Measurements from ENCODE around the gene INTS11. TPM values are rescaled to one million over a fixed set of nuclear protein-coding genes. Genes with fewer than 3 reads are reported as not detected.

The INTS11 gene
- total and polyA plus RNA-seq, 2 experiments from 2014 or later = 102 to 161 TPM

GRCh38 chr1:1373051-1373814 is 48.8 kb upstream of the INTS11 start (continued):
- TF ChIP-seq ETS1 (IDR thresholded peaks at IDR 0.05) (no peak), REST (IDR thresholded peaks at IDR 0.05; ENCODE audit: unreplicated experiment) (no peak), EZH2phosphoT487 (IDR thresholded peaks at IDR 0.05; ENCODE audit: unreplicated experiment) (no peak), ZNF331 (CRISPR knock-in tag; IDR thresholded peaks at IDR 0.05; ENCODE audit: low read depth) (no peak), POLR2AphosphoS5 (IDR thresholded peaks at IDR 0.05; ENCODE audit: low read depth) (no peak), NANOG (IDR thresholded peaks at IDR 0.05; ENCODE audit: borderline replicate concordance) (no peak), JUNB (IDR thresholded peaks at IDR 0.05; ENCODE audit: unreplicated experiment) (no peak), STAT1 (IDR thresholded peaks at IDR 0.05; ENCODE audit: unreplicated experiment) (no peak), CREB1 (CRISPR knock-in tag; IDR thresholded peaks at IDR 0.05; ENCODE audit: low read depth) (no peak)
- TF ChIP-seq, protein P1, sequence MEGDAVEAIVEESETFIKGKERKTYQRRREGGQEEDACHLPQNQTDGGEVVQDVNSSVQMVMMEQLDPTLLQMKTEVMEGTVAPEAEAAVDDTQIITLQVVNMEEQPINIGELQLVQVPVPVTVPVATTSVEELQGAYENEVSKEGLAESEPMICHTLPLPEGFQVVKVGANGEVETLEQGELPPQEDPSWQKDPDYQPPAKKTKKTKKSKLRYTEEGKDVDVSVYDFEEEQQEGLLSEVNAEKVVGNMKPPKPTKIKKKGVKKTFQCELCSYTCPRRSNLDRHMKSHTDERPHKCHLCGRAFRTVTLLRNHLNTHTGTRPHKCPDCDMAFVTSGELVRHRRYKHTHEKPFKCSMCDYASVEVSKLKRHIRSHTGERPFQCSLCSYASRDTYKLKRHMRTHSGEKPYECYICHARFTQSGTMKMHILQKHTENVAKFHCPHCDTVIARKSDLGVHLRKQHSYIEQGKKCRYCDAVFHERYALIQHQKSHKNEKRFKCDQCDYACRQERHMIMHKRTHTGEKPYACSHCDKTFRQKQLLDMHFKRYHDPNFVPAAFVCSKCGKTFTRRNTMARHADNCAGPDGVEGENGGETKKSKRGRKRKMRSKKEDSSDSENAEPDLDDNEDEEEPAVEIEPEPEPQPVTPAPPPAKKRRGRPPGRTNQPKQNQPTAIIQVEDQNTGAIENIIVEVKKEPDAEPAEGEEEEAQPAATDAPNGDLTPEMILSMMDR (conservative IDR thresholded peaks at IDR 0.05; ENCODE audit: low read depth in 2 of 2) = no peak

Data from GM23338 (cell line).